HG03460 (cell line): ENCODE data around the gene ZSWIM5.
"Not testable (repeated sequence)": the region's sequence is repeated elsewhere in the genome, so short reads cannot be mapped to it uniquely, and the experiment has no call there.

Source experiments
- ATAC-seq: cut with Tn5 transposase; IDR thresholded peaks from one replicate; pipeline ENCODE4 v1.9.1; 2021; ENCODE audit not compliant: unreplicated experiment

ZSWIM5 gene

GRCh38 chr1:45097944-45098343 is 108.5 kb downstream of the ZSWIM5 start:
- ATAC-seq, result no peak

DNA sequence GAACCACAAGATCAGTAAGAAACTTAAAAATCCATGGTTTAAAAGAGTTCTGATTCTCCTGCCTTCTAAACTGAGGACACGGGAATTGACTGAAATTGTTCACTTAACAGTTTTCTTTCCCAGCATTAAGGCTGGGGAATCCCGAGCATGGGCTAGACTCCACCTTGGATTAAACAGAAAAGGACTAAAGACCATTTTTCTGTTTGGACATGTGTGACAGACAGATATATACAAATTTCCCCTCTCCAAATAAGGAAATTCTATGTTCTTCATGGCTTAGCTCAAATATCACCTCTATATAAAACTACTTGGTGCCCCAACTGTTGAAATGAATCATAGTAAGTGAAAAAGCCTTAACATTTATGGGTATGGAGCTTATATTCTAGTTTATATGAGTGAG is 109.3 kb downstream of the ZSWIM5 start:
- no peak for ATAC-seq

DNA sequence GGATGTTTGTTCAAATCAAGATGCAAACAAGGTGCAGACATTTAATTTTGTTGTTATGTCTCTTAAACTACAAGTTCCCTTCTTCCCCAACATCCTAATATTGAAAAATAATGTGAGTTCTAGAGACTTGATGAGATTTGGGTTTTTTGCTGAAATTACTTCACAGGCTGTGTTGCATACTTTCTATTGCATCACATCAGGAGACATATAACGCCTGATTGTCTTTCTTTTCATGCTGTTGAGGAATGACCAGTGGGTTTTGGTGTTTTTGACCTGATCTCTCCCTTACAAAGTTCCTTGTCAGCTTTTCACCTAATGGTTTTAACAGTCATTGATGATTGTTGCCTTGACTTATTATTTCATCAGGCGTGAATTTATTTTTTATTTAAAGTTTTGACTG is 111.0 kb downstream of the ZSWIM5 start:
- no peak for ATAC-seq

- ATAC-seq, result not testable (repeated sequence)
Observed at GRCh38 chr1:45094371-45094770, 112.0 kb downstream of the ZSWIM5 start.

GRCh38 chr1:45093334-45093733 is 113.1 kb downstream of the ZSWIM5 start:
- ATAC-seq, result no peak

- ATAC-seq, result no peak
Observed at GRCh38 chr1:45089711-45090110, 116.7 kb downstream of the ZSWIM5 start.

GRCh38 chr1:45084562-45084961 is 121.8 kb downstream of the ZSWIM5 start:
- ATAC-seq, result no peak

DNA sequence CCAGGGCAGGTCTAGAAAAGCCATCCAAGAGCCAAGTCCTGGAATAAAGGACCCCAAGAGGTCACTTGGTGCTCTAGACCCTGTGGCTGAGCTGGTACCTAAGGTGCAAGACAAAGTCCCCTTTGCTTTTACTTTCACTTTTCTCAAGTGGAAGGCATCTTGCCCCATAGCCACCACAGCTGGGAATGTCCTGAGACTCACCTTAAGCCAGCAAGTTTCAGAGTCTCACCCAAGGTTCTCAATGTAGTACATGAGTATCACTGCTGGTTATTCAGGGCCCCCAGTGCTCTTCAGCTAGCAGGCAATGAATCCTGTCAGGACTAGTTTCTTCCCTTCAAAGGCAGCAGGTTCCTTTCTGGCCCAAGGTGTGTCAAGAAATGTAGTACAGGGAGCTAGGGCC is 126.9 kb downstream of the ZSWIM5 start:
- no peak for ATAC-seq

GRCh38 chr1:45076959-45077358 is 129.4 kb downstream of the ZSWIM5 start:
- not testable (repeated sequence) for ATAC-seq

- ATAC-seq, result no peak
Observed at GRCh38 chr1:45071567-45071966, 134.8 kb downstream of the ZSWIM5 start.

GRCh38 chr1:45067806-45068205 is 138.6 kb downstream of the ZSWIM5 start:
- no peak for ATAC-seq

- no peak for ATAC-seq
Observed at GRCh38 chr1:45065083-45065482, 141.3 kb downstream of the ZSWIM5 start.

- ATAC-seq, result not testable (repeated sequence)
Observed at GRCh38 chr1:45062463-45062862, 143.9 kb downstream of the ZSWIM5 start.

DNA sequence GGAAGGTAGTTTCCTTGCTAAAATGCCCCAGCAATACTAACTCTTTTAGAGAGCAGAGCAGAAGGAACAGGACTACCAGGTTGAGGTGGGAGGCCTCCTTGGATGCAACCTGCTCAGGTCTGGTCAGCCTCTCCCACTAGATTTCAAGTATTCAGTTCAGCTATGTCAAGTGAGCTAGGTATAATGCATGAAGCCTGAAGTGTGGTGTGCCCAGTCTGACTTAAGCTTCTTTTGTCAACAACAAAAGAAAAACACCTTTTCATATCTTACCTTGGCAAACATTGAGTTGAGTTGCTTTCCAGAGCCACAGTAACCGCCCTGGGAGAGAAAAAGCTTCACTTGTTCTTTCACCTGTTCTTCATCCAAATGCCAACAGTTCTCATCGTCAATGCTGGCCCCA is 146.6 kb downstream of the ZSWIM5 start:
- ATAC-seq, result no peak

GRCh38 chr1:45057542-45057941 is 148.9 kb downstream of the ZSWIM5 start:
- no peak for ATAC-seq

DNA sequence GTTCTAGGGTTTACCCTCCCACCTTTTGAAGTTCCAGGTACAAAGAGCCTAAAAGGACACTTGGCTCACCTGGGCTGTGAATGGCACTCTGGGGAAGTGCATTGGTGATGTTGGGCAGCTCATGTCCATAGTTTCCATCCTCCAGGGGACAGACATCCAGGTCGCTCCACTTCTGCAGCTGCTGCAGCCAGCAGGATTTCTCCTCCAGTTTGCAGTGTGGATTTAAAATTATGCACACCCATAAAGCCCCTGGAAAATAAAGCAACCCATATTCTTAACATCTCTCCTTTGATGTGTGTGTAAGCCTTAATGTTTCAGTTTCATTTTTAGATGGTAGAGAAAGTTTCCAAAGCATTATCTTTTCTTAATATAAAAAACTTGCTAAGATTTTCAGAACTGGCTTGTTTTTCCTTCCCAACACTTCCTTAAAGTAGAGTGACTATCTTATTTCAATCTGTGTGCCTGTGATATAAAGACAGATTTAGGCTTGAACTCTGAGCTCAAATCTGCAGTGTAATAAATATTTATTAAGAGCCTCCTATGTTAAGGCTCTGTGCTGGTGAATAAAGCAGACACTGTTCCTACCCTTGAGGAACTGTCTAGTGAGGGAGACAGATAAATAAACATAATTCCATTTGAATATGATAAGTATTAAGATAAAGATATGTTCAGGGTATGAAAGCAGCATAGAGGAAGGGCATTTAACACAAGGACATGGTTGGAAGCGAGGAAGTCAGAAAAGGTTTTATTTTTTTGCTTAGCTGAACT is 155.2 kb downstream of the ZSWIM5 start:
- no peak for ATAC-seq

- no peak for ATAC-seq
Observed at GRCh38 chr1:45047032-45047431, 159.4 kb downstream of the ZSWIM5 start.

DNA sequence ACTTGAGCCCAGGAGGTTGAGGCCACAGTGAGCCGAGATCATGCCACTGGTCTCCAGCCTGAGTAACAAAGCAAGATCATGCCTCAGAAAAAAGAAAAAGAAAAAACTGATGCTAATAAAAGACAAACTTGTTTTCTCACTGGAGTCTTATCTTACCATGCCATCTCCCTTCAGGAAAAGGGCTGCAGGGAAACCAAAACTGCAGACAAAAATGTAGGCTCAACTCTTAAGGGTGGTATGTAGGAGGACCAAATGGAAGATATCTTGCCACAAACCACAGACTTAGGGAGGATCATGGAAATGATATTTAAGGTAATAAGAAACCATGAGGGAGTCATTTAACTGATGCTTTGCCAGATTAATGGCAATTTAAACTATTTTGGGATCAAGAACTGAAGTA is 161.5 kb downstream of the ZSWIM5 start:
- ATAC-seq, result no peak

DNA sequence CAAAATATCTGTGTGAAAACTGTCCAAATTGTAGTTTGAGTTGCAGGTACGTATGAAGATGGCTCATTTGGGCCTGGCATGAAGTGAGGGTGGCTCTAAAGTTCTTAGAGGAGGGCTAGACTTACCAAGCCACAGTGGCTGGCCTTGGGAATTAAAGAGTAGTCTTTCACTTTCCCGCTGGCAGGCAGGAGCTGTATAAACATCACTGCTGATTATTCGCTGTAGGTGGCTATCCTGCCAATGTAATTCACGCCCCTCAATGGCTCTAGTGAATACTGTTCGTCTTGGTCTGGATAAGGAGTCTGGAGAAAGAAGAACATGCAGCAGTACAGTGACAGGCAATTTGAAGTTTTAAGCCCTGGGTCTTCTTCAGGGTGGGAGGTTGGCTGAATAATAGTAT is 163.3 kb downstream of the ZSWIM5 start:
- no peak for ATAC-seq

GRCh38 chr1:45040297-45040696 is 166.1 kb downstream of the ZSWIM5 start:
- ATAC-seq, result no peak

DNA sequence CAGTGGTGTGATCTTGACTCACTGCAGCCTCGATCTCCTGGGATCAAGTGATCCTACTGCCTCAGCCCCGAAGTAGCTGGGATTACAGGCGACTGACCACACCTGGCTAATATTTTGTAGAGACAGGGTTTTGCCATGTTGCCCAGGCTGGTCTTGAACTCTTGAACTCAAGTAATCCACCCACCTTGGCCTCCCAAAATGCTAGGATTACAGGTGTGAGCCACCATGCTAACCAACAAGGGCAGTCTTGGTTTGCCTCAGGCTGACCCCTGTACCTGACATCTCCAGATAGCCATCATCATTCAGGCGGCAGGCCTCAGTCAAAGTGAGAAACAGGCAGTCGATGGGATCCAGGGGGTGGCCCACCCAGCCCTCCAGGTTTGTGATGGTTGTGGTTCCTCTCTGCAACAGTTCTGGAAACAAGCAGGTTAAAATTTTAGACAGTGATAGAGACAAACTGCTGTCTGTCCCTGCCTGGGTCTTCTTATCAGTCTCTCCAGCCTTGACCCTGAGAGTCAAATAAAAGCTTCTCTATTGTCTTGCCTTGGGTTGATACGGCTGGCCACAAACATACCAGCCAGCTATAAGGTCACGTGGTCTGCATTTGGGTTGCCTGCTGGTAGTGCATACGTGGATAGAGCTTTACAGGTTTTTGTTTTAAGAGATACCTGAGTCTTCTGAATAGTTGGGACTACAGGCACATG is 167.6 kb downstream of the ZSWIM5 start:
- no peak for ATAC-seq

DNA sequence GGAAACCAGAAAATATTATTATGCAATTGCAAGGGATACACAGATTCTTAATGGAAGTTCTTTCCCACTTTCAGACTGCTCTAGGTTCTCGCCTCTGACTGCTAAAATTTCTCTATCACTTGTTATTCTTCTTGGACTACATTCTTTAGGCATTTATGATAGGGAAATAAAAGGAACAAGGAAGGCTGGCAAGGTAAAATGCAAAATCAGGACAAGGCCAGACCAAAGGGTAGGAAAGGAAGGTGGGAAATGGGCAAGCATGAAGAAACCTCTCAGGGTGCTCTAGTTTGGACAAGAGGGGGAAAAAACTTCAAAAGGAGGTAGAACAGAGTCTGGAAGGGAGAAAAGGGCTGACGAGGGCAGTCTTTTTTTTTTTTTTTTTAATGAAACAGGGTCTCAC is 168.2 kb downstream of the ZSWIM5 start:
- ATAC-seq, result no peak

- no peak for ATAC-seq
Observed at GRCh38 chr1:45037456-45037855, 168.9 kb downstream of the ZSWIM5 start.
